HL-60/S4 (cell line): Measurements from ENCODE around the gene DIPK1A.

Experiments used
- in situ Hi-C: fragments of 300-500 bp; cut with MboI; formaldehyde crosslinking; loops from 2 replicates; pipeline ENCODE4 v1.14.3; 2022; ENCODE audit warnings: low sequenced_read_pairs

Gene DIPK1A

DNA sequence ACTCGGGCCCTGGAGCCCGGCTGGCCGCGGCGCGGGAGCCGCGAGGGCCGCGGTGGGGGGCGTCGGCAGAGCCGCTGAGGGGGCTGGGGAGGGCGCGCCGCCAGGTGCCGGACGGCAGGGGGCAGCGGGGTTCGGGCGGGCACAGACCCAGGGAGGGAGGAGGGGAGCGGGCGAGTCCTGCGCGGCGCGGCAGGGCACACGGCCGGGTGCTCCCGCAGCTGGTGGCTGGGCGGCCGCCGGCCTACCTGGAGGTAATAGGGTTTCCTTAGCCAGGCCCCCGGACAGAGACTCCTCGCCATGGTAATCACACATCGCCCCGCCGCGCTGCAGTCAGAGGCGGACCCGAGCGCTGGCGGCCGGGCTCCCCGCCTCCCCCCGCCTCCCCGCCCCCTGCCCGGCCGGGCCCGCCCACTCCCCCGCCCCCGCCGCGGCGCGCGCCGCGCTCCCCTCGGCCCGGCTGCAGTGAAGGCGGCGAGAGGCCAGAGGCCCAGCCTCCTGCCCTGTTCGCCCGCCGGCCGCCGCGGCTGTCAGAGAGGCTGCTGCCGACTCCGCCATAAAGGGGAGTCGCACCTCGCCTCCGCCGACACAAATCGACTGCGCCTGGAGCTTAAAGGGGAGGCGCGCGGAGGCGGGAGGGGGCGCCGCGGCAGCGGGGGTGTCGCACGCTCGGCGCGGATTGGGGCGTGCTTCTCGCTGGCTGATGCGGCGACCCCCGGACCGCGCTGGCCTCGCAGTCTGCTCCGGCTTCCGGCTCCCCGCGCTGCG is at the start of gene DIPK1A:
TSS of gene DIPK1A (minus strand) at position 332 of the 765 bp plus-strand sequence. CDS start at position 299, 33 bp downstream.
- in situ Hi-C loops = no loop called here

DNA sequence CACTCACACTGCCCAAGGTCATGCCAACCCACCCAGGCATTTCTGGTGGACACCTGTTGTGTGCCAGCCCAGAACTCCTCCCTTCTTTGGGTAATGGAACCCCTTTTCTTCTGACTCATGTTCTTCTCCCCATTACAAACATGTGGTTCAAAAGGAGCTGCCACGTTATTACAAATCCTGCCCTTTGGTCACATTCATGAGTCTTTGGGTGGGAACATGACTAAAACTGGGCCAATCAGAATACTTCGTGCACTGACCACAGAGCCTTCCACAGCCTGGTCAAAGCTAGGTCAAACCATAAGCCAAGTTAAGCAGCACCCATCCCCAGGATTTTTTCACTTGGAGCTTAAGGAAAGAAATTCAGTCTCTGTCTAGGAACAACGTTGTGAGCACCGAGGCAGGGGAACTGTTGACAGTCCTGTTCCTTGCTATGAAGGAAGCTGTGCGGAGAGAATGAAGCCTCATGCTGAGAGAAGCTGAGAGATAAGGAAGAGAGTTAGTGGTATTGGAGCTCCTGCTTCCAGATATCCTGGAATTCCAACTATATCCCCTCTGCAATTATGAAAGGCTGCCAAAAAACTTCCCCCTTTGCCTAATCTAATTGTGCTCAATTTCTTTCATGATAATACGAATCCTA is 46.8 kb upstream of the DIPK1A start:
- in situ Hi-C loops = no loop called here

DNA sequence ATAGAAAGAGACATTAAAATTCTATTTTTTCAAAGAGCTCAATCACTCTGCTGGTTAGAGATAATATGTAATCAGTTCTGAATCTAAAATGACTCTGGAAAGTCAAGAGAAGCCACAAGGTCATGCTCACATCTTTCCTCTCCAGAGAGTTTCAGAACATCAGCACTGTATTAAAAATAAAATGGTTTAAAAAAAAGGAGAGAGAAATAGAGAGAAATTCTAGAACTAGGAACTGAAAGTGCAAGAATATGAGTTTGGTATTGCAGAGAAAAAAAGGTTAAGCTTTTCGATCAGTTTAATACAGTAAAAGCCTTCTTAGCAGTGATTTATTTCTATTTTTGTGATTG is 44.0 kb upstream of the DIPK1A start:
- in situ Hi-C loops = no loop called here

DNA sequence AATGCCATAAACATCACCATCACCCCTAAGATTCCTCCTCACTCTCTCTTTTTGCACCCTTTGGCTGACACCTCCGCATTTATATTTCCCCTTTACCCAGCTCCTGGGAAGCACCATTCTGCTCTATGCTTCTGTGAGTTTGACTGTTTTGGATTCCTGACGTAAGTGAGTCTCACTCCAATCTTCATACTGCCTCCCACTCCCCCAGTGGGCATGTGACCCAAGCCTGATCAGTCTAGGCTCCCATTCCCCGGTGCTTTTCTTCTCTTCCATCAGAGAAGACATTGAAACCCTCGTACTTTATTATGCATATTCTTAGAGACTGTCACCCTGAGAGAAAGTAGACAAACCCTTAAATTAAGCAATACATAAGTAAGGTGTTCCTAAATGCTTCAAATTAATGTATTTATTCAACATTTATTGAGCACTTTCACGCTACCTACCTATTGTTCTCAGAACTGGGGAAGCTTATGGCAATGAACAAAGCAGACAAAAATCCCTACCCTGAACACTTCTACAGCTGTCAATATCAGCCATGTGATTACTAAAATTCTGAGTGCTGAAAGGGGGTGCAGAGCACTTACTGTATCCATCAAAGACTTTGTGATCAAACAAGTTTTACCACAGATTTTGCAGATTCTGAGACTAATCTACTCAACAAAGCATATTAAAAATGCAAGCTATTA is 43.4 kb upstream of the DIPK1A start:
- in situ Hi-C loops = no loop called here

DNA sequence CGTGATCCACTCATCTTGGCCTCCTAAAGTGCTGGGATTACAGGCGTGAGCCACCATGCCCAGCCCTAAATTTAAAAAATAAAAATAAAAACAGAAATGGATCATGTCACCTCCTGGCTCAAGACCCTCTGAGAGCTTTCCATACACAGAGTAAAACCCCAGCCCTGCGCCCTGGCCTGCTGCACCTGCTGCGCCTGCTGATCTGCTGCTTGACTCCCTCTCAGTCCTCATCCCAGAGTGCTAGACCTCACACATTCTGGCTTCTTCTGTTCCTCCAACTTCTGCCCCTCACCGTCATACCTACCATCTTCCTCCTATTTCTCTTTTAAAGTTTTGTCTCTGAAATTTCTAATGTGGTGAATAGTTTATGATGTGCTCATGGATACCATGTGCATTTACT is 42.7 kb upstream of the DIPK1A start:
- in situ Hi-C loops = no loop called here

DNA sequence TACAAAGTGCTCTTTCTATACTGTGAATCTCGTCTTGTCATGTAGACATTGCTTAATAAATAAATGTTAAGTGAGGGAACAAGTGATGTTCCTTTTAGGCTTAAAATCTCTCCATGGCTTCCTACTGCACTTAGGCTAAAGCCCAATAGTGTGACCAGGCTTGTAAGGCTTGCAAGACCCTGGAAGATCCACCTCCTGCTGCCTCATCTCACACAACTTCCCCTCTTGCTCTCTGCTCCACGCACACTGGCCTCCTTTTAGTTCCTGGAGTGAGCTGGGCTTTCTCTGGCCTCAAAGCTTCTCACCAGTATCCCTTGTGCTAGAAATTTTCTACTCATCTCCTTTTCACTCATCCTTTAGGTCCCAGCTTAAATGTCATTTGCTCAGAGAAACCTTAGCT is 41.5 kb upstream of the DIPK1A start:
- in situ Hi-C loops = no loop called here

DNA sequence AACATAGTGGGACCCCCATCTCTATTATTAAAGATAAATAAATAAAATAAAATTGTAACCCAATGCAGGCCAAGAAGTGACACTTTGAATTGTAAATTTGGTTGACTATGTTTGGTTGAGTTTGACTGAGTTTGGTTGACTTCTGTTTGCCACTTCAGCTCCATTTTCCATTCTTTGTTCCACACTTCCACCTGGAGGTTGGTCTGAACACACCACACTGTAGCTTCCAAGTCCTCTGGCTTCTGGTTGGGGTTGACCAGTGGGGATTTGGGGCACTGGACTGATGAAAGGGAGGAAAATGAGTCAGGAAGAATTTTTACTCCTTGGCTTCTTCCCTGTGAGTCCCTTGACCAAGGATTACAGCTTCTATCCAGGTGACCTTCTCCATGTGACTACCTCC is 40.6 kb upstream of the DIPK1A start:
- in situ Hi-C loops = no loop called here

DNA sequence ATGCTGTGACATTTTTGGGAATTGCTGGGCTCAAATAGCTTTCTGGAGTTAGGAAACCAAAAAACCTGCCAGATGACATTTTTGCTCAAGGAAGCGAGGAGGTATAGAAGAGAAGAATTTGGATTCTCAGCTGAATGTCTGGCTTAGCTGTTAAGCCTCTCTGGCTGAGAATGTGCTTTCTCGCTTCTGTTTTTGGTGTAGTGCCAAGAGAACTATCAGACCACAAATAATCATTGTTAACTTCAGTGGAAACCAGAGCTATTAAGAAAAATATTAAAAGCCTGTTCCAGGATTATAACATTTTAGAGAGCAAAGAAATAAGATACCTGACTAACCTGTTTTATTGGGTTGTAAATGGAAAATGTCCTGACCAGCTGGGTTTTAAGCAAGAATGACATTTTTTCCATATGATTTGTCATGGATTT is 39.5 kb upstream of the DIPK1A start:
- in situ Hi-C loops = no loop called here

DNA sequence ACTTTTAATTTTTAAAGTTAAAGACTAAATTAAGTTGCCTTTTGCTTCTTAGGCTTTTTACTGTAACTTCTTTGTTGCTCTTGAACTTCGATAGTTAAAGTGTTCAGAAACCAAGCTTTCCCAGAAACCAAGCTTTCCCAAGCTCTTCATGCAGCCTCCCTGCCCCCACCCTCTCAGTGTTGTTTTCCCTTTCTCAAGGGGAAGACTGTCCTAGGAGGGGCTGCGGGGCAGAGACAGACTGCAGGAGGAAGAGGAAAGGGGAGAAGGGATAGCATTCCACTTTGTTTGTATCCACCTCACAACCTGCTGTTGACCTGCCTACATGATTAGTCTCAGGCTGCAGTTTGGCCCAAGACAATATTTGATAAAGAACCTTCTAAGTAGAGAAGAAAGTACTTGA is 39.0 kb upstream of the DIPK1A start:
- in situ Hi-C loops = no loop called here

DNA sequence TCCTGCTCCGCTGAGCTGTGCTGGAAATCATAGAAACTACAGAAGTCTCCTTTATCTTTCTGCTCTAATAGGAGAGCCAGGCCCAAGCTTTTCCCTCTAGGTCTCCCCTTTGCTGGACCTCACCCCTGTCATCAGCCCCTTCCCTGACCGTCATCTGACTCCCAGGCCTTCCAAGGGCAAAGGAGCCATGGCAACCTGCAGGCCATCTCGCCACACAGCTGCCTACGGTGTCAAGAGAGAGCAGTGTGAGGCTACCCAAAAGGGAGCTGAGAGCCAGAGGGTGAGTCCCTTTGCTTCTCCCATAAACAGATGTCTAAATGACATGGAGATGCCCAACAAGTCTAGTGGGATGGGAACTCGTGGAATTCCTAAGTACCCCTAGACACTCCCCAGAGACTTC is 37.6 kb upstream of the DIPK1A start:
- in situ Hi-C loops = no loop called here

DNA sequence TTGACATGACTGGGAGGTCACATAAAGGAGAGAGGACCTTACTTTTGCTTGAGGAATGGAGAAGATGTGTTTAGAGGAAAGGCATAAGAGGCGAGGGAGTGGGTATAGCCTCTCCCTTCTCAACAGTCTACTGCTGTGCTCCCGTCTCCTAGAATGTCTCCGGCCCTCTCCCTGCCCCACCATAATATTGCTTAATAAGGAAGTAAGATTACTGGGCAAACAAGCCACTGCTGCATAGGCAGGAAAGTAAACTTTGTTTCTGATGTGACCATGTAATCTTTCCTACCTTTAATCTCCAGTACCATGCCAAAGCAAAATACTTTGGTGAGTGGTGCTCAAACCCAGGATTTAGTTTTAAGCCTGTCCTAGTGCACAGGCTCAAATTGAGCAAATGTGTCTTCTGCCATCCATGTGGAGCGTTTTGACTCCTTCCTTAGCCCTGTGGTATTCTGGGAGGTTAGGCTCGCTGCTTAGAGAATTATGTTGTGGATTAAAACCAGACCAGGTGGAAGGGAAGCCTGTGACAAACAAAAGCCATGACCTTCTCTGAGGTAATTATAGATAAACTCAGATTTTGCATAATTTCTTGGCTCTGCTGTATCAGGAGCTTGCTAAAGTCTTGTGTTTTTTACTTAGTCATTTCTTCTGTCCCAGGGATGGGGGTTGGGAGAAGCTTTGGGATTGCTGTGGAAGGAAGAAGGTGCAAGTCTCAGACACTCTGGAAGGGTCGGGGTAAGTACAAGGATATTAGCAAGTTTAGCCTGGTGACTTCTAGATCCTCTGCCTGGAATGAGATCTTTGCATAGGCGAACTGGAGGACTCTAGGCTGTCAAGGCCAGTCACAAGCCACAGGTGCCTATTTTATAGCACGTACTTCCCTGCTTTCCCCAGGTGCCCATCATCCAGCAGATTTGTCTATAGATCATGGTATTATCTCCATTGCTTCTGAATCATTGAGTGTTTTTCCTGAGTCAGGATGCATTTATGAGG is 34.5 kb upstream of the DIPK1A start:
- in situ Hi-C loops = no loop called here

DNA sequence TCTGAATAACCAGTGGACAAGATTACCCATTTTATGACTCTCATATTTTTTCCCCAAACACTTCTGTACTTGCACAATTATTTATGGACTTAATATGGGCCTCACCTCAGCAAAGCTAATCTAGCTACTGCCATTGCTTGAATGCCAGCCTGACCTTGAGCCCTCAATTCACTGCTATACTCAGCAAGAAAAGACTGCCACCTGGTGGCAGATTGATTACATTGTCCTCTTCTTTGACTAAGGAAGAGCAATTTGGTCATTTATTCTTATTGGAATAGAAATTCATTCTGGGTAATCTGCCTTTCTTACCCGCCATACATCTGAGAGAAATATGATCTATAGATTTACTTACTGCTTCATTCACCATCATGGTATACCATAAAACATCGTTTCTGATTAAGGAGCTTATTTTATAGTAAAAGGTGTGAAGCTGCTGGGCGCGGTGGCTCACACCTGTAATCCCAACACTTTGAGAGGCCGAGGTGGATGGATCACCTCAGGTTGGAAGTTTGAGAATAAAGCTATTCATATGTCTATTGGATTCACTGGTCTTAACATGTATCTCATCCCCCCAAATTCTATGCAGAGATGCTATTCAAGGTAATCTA is 32.9 kb upstream of the DIPK1A start:
- in situ Hi-C loops = loop anchor here (5.0 kb wide), 1 partner anchor 142 kb away; no protein-coding TSS in a partner anchor

DNA sequence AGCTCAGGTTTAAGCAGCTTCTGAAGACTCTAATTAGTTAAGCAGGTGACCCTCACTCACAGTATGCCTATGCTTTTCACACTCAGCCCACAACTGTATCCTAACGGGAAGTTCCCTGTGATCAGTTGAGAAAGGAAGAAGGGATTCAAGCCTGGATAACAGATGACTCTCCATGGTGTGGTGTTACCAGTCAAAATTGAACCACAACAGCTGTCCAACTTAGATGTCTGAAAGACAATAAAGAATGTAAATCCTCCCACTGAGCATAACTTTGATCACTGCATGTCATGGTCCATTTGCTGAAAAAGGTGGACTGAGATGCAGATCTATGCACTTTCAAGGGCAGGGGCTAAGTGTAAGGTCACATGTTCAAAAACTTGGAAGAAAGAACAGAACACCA is 32.3 kb upstream of the DIPK1A start:
- in situ Hi-C loops = loop anchor here (5.0 kb wide), 1 partner anchor 141 kb away; no protein-coding TSS in a partner anchor

DNA sequence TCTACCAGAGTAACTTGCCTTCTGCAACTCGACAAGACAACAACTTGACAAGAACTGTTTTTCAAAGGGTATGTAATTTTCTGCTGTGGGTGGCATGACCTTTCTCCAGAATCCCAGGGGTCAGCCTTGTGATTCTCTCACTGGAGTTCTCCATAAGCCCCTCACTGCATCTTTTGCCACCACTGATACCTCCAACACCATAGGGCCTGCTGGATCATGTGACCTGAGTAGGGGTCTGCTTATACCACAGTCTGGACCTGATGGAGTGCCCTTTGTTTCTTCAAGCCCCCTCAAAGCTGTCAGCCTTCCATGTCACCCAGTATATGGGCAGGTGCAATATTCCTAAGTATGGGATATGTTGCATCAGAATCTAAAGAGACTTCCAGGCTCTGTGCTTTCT is 31.6 kb upstream of the DIPK1A start:
- in situ Hi-C loops = loop anchor here (5.0 kb wide), 1 partner anchor 141 kb away; no protein-coding TSS in a partner anchor

DNA sequence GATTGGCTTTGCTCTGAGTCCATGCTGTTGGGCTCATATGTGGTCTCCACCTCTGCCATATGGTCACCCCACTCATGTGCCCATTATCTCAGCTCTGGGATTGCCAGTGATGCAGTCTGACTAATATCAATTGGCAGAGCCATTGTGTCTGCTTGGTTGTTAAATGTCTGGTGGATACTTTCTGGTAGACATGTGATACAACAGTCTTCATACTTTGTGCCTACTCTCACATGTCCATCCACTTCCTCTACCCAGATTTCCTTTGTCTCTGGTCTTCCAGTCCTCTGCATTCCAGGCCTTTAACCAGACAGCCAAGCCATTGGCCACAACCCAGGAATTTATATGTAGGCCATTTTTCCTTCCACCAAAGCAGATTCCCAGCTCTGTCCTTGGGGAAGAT is 30.8 kb upstream of the DIPK1A start:
- in situ Hi-C loops = loop anchor here (5.0 kb wide), 1 partner anchor 140 kb away; no protein-coding TSS in a partner anchor

DNA sequence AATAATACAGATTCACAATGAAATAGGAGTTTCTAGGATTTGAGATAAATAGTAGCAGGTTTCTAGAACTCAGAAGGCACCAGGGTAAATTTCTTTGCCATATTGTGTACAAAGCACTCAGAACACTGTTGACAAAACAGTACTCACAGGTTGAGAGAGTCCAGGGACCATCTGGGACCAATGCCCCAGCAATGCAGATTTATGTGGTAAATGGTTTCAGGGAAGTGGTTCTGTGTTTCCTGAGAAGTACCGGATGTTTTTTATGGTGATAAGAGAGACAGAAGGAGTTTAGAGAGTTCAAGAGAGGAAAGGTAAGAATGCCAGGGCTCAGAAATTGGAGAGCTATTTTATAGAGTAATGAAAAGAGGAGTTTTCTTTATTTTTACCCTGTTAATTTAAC is 29.6 kb upstream of the DIPK1A start:
- in situ Hi-C loops = loop anchor here (5.0 kb wide), 1 partner anchor 139 kb away; no protein-coding TSS in a partner anchor

DNA sequence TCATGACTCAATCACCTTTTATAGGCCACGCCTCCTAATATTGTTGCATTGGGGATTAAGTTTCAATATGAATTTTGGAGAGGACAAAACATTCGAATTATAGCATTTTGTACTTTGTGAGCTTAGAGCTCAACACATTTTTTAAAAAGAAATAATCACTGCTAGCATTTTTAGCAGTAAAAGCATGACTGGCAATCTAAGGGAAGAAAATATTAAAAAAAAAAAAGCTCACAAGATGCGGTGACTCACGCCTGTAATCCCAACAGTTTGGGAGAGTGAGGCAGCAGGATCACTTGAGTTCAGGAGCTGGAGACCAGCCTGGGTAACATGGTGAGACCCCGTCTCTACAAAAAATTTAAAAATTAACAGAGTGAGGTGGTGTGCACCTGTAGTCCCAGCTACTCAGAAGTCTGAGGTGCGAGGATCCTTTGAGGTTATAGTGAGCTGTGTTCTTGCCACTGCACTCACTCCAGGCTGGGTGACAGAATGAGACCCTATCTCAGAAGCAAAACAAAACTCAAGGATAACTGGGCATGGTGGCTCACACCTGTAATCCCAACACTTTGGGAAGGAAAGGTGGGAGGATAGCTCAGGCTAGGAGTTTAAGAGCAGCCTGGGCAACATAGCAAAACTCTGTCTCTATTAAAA is 28.8 kb upstream of the DIPK1A start:
- in situ Hi-C loops = loop anchor here (5.0 kb wide), 1 partner anchor 138 kb away; no protein-coding TSS in a partner anchor

DNA sequence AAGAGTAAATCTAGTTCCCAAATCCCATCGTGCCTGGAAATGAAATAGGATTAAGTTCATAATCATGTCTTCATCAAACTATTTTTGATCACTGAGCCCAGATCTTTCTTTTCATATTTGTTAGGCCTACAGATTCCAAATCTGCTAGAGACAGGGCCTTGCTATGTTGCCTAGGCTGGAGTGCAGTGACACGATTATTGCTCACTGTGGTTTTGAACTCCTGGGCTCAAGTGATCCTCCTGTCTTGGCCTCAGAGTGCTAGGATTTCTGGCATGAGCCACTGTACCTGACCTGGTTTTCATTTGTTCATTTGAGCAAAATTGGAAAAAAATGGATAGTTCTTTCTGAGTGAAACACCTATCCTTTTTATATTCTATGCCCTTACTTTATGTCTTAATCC is 28.0 kb upstream of the DIPK1A start:
- in situ Hi-C loops = no loop called here

DNA sequence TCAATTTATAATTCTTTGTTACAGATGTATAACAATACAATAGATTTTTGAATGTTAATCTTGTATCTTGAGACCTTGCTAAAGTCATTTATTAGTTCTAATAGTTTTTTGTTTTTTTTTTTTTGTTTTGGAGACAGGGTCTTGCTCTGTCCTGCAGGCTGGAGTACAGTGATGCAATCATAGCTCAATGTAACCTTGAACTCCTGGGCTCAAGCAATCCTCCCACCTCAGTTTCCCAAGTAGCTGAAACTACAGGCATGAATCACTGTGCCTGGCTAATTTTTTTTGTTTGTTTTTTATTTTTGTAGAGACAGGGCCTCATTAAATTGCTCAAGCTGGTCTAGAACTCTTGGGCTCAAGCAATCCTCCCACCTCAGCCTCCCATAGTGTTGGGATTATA is 26.2 kb upstream of the DIPK1A start:
- in situ Hi-C loops = no loop called here

DNA sequence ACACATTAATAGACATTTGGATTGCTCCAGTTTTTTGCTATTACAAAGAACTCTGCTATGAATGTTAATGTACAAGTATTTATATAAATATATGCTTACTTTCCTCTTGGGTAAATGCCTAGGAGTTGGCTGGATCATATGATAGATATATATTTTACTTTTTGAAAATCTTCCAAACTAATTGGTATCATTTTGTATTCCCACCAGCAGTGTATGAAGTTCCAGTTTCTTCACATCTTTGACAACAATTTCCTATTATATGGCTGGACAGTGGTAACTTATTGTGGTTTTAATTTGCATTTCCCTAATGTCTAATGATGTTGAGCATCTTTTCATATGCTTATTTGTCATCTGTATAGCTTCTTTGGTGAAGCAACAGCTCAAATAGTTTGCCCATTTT is 23.8 kb upstream of the DIPK1A start:
- in situ Hi-C loops = no loop called here
